GM18508 (cell line): ENCODE results near the gene DENND1A.

Source experiments
- ATAC-seq: cut with Tn5 transposase; IDR thresholded peaks from one replicate; pipeline ENCODE4 v1.9.1; 2021; ENCODE audit warnings: moderate number of reproducible peaks; ENCODE audit not compliant: insufficient read depth, unreplicated experiment

The DENND1A gene

GRCh38 chr9:123555646-123556045 lies 374.3 kb downstream of the DENND1A start:
- no peak for ATAC-seq

DNA sequence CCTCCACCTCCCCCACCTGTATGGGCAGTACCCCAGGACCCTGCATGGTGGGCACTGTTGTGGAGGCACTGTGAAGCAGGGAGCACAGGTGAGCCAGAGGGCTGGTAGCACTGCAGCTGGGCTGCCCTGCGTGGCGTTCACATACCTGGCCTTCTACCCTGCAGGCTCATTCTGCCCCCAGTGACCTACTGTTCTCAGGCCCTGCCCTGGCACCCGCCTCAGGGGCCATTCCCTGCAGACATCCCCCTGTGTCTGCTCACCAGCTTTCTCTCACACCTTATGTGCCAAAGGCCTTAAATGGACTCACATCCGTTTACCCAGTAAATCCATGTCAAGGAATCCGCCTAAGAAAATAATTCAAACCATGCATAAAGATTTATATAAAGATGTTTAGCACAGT lies 377.4 kb downstream of the DENND1A start:
- no peak for ATAC-seq

DNA sequence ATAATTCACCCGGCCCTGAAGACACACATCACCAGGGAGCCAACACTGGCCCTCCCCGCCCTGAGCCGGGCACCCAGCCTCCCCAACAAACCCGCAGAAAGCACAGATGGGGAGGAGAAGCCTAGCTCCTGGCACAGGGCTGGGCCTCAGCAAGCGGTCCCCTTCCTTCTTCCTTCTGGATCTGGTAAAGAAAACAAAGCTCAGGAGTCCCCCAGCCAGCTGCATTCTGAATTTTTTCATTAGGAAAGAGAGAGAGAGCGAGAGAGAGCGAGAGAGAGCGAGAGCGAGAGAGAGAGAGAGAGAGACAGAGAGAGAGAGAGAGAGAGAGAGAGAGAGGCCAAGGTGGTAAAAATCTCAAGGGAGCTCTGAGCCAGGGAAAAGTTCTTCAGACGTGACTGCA lies 378.2 kb downstream of the DENND1A start:
- ATAC-seq = no peak

DNA sequence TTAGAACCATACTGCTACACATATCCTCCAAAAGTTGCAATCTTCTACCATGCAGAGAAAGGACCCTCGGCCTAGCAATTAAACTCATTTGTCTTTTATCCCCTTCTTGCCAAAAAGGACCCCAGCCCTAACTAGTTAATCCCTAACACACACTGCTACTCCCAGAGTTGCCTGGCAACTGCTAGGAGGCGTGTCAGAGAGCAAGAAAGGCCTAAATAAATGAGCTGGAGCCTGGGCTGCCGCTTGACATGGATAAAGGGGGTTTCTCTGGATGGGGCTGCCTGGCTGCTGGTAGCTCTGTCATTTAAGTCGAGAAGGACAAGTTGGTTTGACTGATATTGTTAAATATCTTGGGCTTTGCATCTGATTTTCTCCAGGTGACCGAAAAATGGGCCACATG lies 379.1 kb downstream of the DENND1A start:
- ATAC-seq = no peak

DNA sequence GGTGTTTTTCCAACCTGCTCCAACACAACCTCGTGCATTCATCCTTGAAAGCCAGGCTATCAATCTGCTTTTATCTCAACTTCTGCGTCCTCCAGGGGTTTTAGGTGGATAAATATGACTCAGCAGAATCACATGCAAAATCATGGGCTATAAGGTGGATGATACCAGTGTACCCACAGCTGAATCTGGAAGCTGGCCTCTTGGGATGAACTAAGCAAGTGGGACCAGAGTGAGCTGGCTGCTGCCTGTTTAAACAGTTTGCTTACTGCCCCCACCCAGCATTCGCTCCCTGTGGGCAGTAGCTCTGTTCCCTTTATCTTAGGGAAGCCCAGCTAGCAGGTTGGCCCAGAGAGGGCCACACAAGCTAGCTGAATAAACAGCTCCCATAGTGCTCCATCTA lies 379.9 kb downstream of the DENND1A start:
- no peak for ATAC-seq

DNA sequence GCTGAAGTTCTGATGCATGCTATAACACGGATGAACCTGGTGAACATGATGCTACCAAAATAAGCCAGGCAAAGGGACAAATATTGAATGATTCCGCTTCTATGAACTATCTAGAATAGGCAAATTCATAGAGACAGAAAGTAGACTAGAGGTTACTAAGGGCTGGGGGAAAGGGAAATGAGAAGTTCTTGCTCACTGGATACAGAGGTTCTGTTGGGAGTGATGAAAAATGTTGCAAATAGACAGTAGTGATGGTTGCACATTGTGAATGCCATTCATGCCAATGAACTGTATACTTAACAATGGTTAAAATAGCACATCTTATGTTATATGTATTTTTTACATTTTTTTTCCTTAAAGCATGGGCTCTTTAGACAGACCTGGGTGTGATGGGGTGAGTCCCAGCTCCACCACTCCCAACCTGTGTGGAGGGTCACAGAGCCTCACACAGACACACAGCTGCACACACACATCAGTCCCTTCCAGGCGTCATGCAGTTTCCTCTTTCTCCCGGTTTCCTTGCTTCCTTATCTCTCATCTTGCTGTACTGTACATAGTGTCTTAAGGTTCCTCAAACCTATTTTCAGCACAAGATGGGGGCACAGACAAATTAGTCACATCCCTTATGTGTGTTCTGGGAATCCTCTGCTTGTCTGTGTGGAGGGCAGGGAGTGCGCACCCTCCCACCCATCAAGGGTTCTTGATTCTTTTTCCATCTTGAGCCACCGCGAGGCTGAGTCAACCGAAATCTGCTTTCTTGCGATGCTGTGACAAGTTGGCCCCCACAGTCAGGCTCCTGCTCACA lies 381.0 kb downstream of the DENND1A start:
- no peak for ATAC-seq

DNA sequence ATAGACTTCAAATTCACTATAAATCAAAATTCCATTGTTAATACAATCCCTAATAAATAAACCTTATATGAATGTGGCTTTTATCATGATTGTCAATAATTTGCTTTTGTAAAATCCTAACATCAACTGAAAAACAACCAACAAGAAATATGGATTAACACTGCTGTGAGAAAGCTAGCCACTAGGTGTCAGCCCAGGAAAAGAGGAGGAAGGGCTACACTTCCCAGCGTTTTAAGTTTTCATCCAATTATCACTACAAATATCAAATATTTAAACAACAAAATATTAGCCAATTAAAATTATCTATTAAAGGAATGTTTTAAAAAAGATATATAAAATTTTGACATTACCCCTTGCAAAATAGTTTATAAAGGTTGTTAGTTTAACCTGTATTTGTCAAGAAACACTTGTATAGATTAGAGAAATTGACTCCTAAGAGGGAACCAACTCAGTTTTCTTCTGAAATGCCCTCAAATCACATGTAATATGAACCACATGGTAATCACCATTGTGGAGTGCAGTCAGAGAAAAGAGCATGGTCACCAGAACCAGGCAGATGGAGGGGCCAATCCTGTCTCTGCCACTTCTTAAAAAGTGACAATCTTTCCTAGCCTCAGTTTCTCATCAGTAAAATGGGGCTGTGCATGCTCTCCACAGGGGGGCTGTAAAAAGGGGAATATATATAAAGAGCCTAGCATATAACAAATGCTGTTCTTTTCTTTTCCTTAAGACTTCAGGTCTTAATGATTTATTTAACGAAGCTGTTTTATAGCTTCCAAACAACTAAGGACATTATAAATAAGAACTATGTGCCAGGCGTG lies 385.7 kb downstream of the DENND1A start:
- no peak for ATAC-seq

DNA sequence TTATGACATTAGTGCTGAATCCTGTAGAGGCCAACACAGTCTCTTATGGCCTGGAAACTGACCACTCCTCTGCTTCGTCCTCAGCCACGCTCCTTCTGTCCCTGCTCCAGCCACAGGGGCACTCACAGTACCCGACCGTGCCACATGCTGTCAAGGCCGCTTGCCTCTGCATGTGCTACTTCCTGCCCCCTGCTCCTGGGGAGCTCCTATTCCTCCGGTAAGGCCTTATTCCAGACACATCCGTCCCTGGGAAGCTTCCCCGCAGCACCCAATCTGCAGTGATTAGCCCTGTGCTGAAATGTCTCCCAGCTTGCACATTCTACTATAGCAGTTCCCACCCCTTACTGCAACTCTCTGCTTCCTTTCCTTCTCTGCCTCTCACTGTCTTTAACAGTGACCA lies 386.4 kb downstream of the DENND1A start:
- ATAC-seq = no peak

GRCh38 chr9:123542435-123543225 lies 387.3 kb downstream of the DENND1A start:
- ATAC-seq = no peak

- no peak for ATAC-seq
Measured at GRCh38 chr9:123541411-123541810, 388.5 kb downstream of the DENND1A start.

- no peak for ATAC-seq
Measured at GRCh38 chr9:123540457-123540856, 389.5 kb downstream of the DENND1A start.

- ATAC-seq = no peak
Measured at GRCh38 chr9:123537809-123538208, 392.1 kb downstream of the DENND1A start.

DNA sequence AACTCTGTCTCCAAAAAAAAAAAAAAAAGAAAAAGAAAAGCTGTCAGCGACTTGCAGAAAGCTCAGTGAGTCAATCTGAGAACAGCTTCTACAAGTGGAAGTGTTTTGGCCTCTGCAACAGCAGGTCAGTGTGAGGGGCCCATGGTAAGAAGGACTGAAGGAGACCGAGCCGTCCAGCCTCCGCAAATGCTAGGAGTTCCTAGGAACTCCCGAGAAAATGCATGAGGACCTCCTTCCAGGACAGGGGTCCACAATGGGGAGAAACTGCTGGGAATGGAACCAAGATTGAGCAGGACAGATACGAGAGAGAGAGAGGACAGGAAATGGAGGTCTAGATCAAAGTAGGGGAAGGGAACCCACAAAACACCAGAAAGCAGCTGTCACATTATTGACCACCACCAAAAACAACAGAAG lies 393.5 kb downstream of the DENND1A start:
- no peak for ATAC-seq

- ATAC-seq = no peak
Measured at GRCh38 chr9:123534336-123534735, 395.6 kb downstream of the DENND1A start.

DNA sequence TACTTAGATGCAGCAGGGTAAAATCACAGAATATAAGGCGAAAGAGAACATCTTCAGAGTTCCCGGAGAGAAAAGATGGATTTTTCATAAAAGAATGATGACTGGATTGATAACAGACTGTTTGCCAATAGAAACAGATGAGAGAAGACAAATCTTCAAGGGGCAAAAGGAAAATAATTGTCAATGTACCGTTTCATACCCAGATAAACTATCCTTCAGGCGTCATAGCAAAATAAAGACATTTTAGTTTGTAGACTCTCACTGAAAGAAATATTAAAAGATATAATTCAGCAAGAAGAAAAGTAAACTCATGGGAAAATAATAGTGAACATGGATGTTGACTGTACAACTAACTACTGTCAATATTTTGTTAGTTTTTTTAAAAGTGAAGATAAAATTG lies 399.7 kb downstream of the DENND1A start:
- no peak for ATAC-seq

DNA sequence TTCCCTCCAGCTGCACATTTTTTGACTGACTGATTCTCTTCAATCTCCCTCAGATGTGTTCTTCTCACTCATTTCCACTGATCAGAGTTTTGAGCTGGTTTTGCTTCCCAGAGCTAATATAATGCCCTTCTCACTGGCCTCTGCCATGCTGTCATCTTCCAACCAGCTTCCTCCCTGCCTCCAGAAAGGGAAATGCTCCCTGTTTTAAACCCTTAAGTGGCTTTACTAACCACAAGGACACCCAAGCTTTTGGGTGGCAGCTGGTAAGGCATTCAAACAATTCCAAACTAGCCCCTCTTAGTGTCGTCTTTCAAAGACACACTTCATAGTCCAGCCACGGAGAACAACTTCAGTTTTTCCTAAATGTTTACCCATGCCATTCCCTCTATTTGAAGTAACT lies 401.4 kb downstream of the DENND1A start:
- ATAC-seq = no peak

GRCh38 chr9:123527981-123528380 lies 401.9 kb downstream of the DENND1A start:
- no peak for ATAC-seq

- no peak for ATAC-seq
Measured at GRCh38 chr9:123525957-123526356, 404.0 kb downstream of the DENND1A start.

DNA sequence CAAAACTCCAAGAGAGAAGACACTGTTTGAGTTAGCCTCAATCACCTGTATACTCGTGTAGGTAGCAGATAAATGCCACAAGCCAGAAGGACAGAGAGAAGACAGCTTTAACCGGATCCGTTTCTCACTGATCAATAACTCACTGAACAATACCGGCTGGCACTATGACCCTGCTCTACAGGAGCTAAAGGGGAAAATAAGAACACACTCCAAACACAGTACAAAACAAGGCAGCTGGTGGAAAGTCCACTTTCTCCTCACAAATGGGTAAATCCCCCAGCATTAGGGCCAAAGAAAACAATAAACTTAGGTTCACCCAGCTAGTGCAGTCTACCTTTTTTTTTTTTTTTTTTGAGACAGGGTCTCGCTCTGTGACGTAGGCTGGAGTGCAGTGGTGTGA lies 404.5 kb downstream of the DENND1A start:
- no peak for ATAC-seq

- ATAC-seq = no peak
Measured at GRCh38 chr9:123524866-123525265, 405.1 kb downstream of the DENND1A start.

DNA sequence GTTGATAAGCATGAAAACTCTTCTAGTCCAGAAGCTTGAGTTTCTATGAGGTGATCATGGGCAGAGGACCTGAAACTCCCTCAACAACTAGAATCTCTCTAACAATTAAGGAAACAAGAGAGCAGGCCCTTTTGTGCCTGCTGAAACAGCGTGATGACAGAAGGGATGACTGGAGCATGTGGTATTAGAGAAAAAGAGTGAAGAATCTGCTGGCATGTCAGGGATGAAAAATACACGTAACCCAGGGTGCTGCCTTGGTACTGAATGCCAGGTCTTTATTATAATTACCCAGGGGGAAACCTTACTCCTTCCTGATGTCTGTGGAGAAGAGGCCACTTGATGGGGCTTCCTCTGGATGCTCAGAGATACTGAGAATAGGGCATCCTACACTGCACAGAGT lies 406.1 kb downstream of the DENND1A start:
- no peak for ATAC-seq
